ENCODE results near the gene CYTL1.
"Not testable (repeated sequence)": the region's sequence is repeated elsewhere in the genome, so short reads cannot be mapped to it uniquely, and the experiment has no call there.

CYTL1 gene

GRCh38 chr4:5019274-5019673, at the start of gene CYTL1:
Gene CYTL1, minus strand, starts transcription at chr4:5019458. Its CDS starts 13 bp downstream, at chr4:5019445.
- DNase-seq (ENCODE audit: low read depth, low spot score), result no peak

GRCh38 chr4:5067908-5068307, 48.6 kb upstream of the CYTL1 start:
- DNase-seq (ENCODE audit: low read depth, low spot score), result no peak

GRCh38 chr4:5066968-5067367, 47.7 kb upstream of the CYTL1 start:
- DNase-seq (ENCODE audit: low read depth, low spot score), result not testable (repeated sequence)

- no peak for DNase-seq (ENCODE audit: low read depth, low spot score)
Measured at GRCh38 chr4:5066101-5066500, 46.8 kb upstream of the CYTL1 start.

GRCh38 chr4:5055411-5055810, 36.2 kb upstream of the CYTL1 start:
- DNase-seq (ENCODE audit: low read depth, low spot score), result no peak

- DNase-seq (ENCODE audit: low read depth, low spot score), result no peak
Measured at GRCh38 chr4:5054532-5054931, 35.3 kb upstream of the CYTL1 start.

GRCh38 chr4:5052726-5053425, 33.6 kb upstream of the CYTL1 start:
- no peak for DNase-seq (ENCODE audit: low read depth, low spot score)

GRCh38 chr4:5052204-5052702, 33.0 kb upstream of the CYTL1 start:
- peak; percentile 16 for DNase-seq (ENCODE audit: low read depth, low spot score)

- peak; percentile 82 for DNase-seq (ENCODE audit: low read depth, low spot score)
Measured at GRCh38 chr4:5051278-5052203, 32.3 kb upstream of the CYTL1 start, which contains the start of gene STK32B. Gene STK32B, plus strand, starts transcription at chr4:5051480.

- peak; percentile 80 for DNase-seq (ENCODE audit: low read depth, low spot score)
Measured at GRCh38 chr4:5050520-5051277, 31.4 kb upstream of the CYTL1 start.

- DNase-seq (ENCODE audit: low read depth, low spot score), result no peak
Measured at GRCh38 chr4:5048721-5049120, 29.5 kb upstream of the CYTL1 start.

GRCh38 chr4:5045097-5045496, 25.8 kb upstream of the CYTL1 start:
- DNase-seq (ENCODE audit: low read depth, low spot score), result no peak

GRCh38 chr4:5044341-5044740, 25.1 kb upstream of the CYTL1 start:
- DNase-seq (ENCODE audit: low read depth, low spot score), result no peak

- no peak for DNase-seq (ENCODE audit: low read depth, low spot score)
Measured at GRCh38 chr4:5043579-5043978, 24.3 kb upstream of the CYTL1 start.

- DNase-seq (ENCODE audit: low read depth, low spot score), result no peak
Measured at GRCh38 chr4:5041699-5042098, 22.4 kb upstream of the CYTL1 start.

- no peak for DNase-seq (ENCODE audit: low read depth, low spot score)
Measured at GRCh38 chr4:5040856-5041620, 21.8 kb upstream of the CYTL1 start.

GRCh38 chr4:5039800-5040199, 20.5 kb upstream of the CYTL1 start:
- no peak for DNase-seq (ENCODE audit: low read depth, low spot score)

GRCh38 chr4:5037553-5038551, 18.6 kb upstream of the CYTL1 start:
- DNase-seq (ENCODE audit: low read depth, low spot score), result no peak

- DNase-seq (ENCODE audit: low read depth, low spot score), result no peak
Measured at GRCh38 chr4:5036239-5036638, 17.0 kb upstream of the CYTL1 start.

- DNase-seq (ENCODE audit: low read depth, low spot score), result no peak
Measured at GRCh38 chr4:5034206-5034605, 14.9 kb upstream of the CYTL1 start.

Measured in ELF-1 (cell line).